RPMI7951 (cell line): Measurements from ENCODE around the gene NDUFAF8. TPM values are rescaled to one million over a fixed set of nuclear protein-coding genes. Genes with fewer than 3 reads are reported as not detected.

Experiments used
- DNase-seq: peaks from one replicate; pipeline ENCODE4 v3.0.0-alpha.2; 2012; ENCODE audit warnings: low read depth
- total RNA-seq: library from RNA; depleted of rRNA; stranded (reverse); fragments of >200 nt; shearing (Covaris generic); gene quantifications from 2 replicates; pipeline ENCODE4 v1.2.3, GENCODE V29; 2014; rRNA removed

The NDUFAF8 gene
- 37.2 and 63.6 TPM in 2 replicates for total RNA-seq

- DNase-seq = peak; percentile 99
Measured at GRCh38 chr17:81238815-81239713, at the start of gene NDUFAF8, which contains the start of gene TEPSIN. TSS of gene NDUFAF8 (plus strand) at chr17:81239318. CDS start at chr17:81239364, 46 bp downstream. TSS of gene TEPSIN (minus strand) at chr17:81239055. CDS start at chr17:81239033, 22 bp downstream.

GRCh38 chr17:81189670-81190530 is 49.2 kb upstream of the NDUFAF8 start:
- DNase-seq = no peak

- DNase-seq = no peak
Measured at GRCh38 chr17:81190591-81190990, 48.5 kb upstream of the NDUFAF8 start.

GRCh38 chr17:81191116-81191515 is 48.0 kb upstream of the NDUFAF8 start:
- DNase-seq = no peak

- DNase-seq = no peak
Measured at GRCh38 chr17:81191646-81192045, 47.5 kb upstream of the NDUFAF8 start.

GRCh38 chr17:81192386-81193050 is 46.6 kb upstream of the NDUFAF8 start:
- no peak for DNase-seq

GRCh38 chr17:81193051-81193410 is 46.1 kb upstream of the NDUFAF8 start:
- DNase-seq = no peak

GRCh38 chr17:81193470-81194224 is 45.5 kb upstream of the NDUFAF8 start:
- DNase-seq = no peak

GRCh38 chr17:81194225-81194760 is 44.8 kb upstream of the NDUFAF8 start:
- no peak for DNase-seq

- DNase-seq = no peak
Measured at GRCh38 chr17:81194941-81195901, 43.9 kb upstream of the NDUFAF8 start.

GRCh38 chr17:81195941-81196495 is 43.1 kb upstream of the NDUFAF8 start:
- no peak for DNase-seq

GRCh38 chr17:81196505-81197408 is 42.4 kb upstream of the NDUFAF8 start:
- DNase-seq = no peak

- no peak for DNase-seq
Measured at GRCh38 chr17:81197409-81197795, 41.7 kb upstream of the NDUFAF8 start.

GRCh38 chr17:81197831-81198490 is 41.2 kb upstream of the NDUFAF8 start:
- DNase-seq = no peak

- DNase-seq = no peak
Measured at GRCh38 chr17:81198826-81199481, 40.2 kb upstream of the NDUFAF8 start.

- DNase-seq = no peak
Measured at GRCh38 chr17:81199482-81199830, 39.7 kb upstream of the NDUFAF8 start.

GRCh38 chr17:81200201-81200600 is 38.9 kb upstream of the NDUFAF8 start:
- no peak for DNase-seq
